Mucosa of descending colon (tissue), 3 donors: ENCODE results near the gene EFCAB6. TPM values are rescaled to one million over a fixed set of nuclear protein-coding genes. Genes with fewer than 3 reads are reported as not detected.

ENCODE experiments used
- ATAC-seq: fragments of 200-7000 bp; cut with Tn5 transposase; one replicate; pipeline ENCODE4 v1.9.1; 2020; ENCODE audit warnings: mild to moderate bottlenecking, moderate library complexity
- DNase-seq, 3 donors: peaks; one replicate each; pipeline ENCODE4 v3.0.0-alpha.2; 2020
- H3K36me3 ChIP-seq: fragments of 200-600 bp; one replicate; pipeline ENCODE4 v1.8.0; 2021; ENCODE audit warnings: low read depth, mild to moderate bottlenecking
- H3K4me1 ChIP-seq: fragments of 200-600 bp; one replicate; pipeline ENCODE4 v1.8.0; 2021; ENCODE audit warnings: low read depth, mild to moderate bottlenecking
- H3K4me3 ChIP-seq: fragments of 200-600 bp; one replicate; pipeline ENCODE4 v1.8.0; 2021; ENCODE audit warnings: mild to moderate bottlenecking
- H3K9me3 ChIP-seq: fragments of 200-600 bp; one replicate; pipeline ENCODE4 v1.8.0; 2021; ENCODE audit warnings: mild to moderate bottlenecking
- intact Hi-C, 2 donors: fragments of 100-400 bp; cut with DNase I in 1 of 2; cut with micrococcal nuclease in 1 of 2; formaldehyde crosslinking; loops; one replicate each; pipeline versions ENCODE4 v1.11.0 to v1.11.1; 2022; cut with DNase I, micrococcal nuclease
- total RNA-seq, 3 donors: library from RNA; stranded (reverse); fragmentation: NEBNext Ultra II Directional in 2 of 3; extraction: Animal tissue kit (Norgen Biotek cat#: 25700) in 2 of 3; gene quantifications; one replicate each; pipeline versions ENCODE4 v1.2.1 to v1.2.4, GENCODE V29; 2021 to 2023
- TF ChIP-seq, protein P1 (sequence below): fragments of 200-600 bp; IDR thresholded peaks from one replicate; pipeline ENCODE4 v1.8.0; 2022; ENCODE audit warnings: antibody characterized with exemption, mild to moderate bottlenecking
- donor health status: DM: no; HTN: no; CAD: no; lungs with moderate emphysema.
- donor health status: DM: no; HTN: no; CAD: no.
- donor health status: DM: no; HTN: yes; CAD: no.

Gene EFCAB6
- total RNA-seq, 3 donors from 2014 or later = 1.1 to 1.8 (median 1.7) TPM

DNA sequence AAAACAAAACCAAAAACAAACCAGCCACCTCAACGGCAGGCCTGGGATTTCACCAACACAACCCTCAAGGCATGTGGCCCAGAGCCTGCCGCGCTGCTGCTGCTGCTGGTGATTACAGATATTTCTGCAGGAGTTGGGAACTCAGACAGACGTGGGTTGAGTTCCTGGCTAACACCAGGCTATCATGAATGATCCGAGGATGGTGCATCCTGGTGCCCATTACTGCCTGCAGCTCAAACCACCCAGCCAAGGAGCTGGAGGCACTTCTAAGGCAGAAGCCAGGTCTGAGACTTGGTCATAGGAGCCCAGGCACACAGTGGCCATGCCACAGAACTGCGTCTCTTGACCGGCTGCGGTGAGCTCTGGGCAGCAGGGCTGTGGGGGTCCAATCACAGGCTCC lies 248.5 kb downstream of the EFCAB6 start:
- TF ChIP-seq, protein P1, sequence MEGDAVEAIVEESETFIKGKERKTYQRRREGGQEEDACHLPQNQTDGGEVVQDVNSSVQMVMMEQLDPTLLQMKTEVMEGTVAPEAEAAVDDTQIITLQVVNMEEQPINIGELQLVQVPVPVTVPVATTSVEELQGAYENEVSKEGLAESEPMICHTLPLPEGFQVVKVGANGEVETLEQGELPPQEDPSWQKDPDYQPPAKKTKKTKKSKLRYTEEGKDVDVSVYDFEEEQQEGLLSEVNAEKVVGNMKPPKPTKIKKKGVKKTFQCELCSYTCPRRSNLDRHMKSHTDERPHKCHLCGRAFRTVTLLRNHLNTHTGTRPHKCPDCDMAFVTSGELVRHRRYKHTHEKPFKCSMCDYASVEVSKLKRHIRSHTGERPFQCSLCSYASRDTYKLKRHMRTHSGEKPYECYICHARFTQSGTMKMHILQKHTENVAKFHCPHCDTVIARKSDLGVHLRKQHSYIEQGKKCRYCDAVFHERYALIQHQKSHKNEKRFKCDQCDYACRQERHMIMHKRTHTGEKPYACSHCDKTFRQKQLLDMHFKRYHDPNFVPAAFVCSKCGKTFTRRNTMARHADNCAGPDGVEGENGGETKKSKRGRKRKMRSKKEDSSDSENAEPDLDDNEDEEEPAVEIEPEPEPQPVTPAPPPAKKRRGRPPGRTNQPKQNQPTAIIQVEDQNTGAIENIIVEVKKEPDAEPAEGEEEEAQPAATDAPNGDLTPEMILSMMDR = no peak
- ATAC-seq (no peak), DNase-seq (no peak)
- Histone ChIP-seq H3K4me1 (no peaks in the 10 kb centered on the region), H3K4me3 (no peak overlapping the region), H3K36me3 (no peaks in the 10 kb centered on the region), H3K9me3 (no peaks in the 10 kb centered on the region)
- intact Hi-C loops = no loop called here

DNA sequence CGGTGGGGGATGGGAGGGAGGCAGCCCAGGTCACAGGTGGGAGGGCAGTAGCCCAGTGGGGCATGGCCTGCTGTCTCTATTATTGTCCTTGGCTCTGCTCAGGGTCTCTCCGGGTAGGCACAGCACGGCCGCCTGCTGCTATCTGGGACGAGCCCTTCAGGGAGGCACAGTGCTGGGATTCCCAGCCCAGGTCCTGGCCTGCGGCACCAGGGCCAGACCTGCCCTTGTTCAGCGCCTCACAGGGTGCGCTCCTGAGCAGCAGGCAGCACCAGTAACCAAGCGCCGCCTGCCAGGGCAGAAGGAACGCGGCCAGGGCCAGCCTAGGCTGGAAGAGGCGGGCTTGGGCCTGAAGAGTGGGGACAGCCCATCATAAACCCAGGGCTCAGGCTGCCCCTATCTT lies 249.3 kb downstream of the EFCAB6 start:
- H3K9me3 ChIP-seq = no peaks in the 10 kb centered on the region
- TF ChIP-seq, protein P1 = no peak
- no peak overlapping the region for H3K4me3 ChIP-seq
- no peak for ATAC-seq
- no peaks in the 10 kb centered on the region for H3K36me3 ChIP-seq
- H3K4me1 ChIP-seq = no peaks in the 10 kb centered on the region
- intact Hi-C loops = no loop called here
- DNase-seq = no peak

DNA sequence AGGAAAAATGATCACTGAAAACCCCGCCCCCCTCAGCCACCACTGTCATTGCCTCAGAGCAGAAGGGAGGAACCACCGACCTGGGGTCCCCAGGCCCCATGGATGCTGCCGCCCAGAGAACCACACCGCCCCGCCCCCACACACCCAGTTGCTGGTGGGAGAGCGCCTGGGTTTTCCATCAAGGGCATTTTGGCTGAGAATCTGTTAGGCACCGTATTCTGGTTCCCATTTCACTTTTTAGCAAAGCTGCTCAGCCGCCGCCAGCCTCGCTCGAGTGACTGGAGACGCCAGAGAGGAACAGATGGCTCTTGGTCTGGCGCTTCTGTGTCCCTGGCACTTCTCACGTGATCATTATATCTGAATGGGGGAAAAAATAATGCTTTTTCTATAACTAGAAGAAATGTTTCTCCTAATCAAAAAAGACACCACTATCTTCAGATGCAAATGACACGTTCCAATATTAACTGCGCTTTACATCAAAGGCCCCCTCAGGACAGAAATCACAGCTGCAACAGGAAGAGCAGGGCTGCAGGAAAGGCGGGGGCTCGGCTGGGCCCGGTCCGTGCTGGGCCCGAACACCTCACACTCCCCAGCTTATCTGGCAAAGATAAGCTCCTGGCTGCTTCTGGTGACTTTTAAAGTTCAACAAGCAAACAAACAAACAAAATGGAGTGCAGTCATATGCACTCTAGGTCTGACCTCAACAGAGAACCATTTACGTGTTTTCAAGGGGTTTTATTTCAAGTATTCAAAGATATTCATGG lies 250.5 kb downstream of the EFCAB6 start:
- intact Hi-C loops = no loop called here
- no peaks in the 10 kb centered on the region for H3K36me3 ChIP-seq
- no peak overlapping the region for H3K4me3 ChIP-seq
- no peaks in the 10 kb centered on the region for H3K9me3 ChIP-seq
- ATAC-seq = no peak
- no peak for DNase-seq
- TF ChIP-seq, protein P1 = no peak
- no peaks in the 10 kb centered on the region for H3K4me1 ChIP-seq

DNA sequence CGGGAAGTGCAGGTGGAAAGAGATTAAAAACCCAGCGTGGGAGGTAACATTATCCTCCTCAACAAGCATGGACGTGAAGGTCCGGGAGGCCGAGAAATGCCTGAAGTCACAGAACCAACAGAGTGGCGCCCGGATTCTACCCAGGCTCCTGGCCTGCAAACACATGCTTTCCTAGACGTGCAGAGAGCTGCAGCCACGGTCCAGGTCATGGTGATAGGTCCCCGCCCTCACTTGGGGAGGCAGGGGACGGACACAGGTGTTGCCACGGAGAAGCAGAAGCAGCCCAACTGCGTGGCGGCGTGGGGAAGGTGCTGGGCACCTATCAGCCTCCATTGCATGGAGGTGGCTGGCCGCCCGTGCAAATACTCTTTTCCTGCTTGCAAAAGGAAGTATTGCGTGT lies 251.5 kb downstream of the EFCAB6 start:
- no peaks in the 10 kb centered on the region for H3K36me3 ChIP-seq
- DNase-seq (no peak), ATAC-seq (no peak)
- TF ChIP-seq, protein P1 = no peak
- intact Hi-C loops = no loop called here
- no peaks in the 10 kb centered on the region for H3K4me1 ChIP-seq
- H3K4me3 ChIP-seq = no peak overlapping the region
- H3K9me3 ChIP-seq = no peaks in the 10 kb centered on the region

DNA sequence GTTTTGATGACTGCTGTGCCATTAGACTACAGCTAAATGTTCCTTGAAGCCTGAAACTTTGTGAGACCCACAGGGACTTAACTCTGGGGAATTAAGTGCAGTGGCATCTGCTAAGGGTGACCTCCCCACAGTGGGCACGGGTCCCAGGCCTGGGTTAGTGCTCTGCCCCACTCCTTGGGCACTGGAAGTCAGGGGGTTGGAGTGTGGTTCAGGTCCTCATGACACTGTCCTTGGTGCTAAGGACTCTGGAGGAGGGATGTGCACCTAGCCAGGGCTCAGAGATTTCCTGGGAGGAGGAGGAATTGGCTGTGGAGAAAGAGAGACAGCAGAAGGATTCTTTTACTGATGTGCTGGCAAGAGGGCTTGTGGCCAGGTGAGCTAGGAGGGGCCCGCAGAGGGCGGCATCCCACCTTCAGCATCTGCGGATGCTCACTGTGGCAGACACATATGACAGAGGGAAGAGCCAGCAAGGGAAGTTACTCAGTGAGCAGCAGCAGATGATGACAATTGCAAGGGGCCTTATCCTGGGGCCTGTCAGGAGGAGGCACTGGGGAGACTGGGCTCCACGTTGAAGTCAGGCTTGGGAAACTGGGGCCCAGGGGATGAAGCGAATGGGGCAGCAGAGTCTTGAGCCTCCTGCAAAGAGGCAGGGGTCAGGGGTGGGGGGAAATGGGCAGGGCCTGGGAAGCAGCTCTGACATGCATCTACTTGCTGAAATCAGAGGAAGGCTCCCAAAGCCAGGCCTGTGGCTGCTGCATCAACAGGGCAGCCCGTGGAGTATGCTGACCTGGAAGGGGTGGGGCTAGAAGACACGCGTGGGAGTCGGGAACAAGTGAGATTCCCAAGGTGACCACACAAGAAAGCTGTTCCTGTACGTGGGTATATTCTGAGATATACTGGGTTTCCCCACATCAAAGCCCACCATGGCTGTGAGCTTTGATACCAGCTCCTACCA lies 256.3 kb downstream of the EFCAB6 start:
- Histone ChIP-seq H3K4me3 (no peak overlapping the region), H3K36me3 (no peaks in the 10 kb centered on the region), H3K4me1 (no peaks in the 10 kb centered on the region), H3K9me3 (no peaks in the 10 kb centered on the region)
- peak in 1 of 3 donors; percentile 12 for DNase-seq
- ATAC-seq = no peak
- TF ChIP-seq, protein P1 = no peak
- intact Hi-C loops = no loop called here
